NCI-H2171 treated with DMSO at 0.1 percent for 48 hours (cell line): ENCODE data around the gene HPX.

Experiments used
- DNase-seq: peaks from one replicate; lab custom pipeline; 2025; lab: John Stamatoyannopoulos, UW

Gene HPX

DNA sequence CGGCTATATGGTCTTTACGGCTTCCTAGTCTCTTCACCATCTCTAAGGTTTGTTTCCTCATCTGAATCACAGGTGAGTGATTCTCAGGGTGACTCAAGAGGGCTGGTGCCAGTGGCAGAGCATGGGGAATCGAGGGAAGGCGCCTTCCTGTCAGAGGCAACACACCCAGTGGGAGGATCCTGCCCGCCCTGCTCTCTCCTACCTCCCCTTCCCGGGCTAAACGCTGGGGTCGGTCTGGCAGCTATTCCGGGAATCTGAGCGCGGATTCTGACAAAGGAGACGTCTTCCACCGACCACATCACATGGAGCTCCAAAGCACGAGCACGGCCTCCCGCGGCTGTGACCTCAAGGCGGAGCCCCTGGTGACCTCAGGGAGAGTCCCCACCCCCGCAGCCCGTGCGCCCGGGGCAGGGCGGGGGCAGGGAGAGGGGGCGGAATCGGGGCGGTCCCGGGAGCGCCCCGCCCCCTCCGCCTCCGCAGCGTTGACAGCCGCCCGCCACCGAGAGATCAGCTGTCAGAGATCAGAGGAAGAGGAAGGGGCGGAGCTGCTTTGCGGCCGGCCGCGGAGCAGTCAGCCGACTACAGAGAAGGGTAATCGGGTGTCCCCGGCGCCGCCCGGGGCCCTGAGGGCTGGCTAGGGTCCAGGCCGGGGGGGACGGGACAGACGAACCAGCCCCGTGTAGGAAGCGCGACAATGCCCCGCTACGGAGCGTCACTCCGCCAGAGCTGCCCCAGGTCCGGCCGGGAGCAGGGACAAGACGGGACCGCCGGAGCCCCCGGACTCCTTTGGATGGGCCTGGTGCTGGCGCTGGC lies 50.7 kb downstream of the HPX start, which contains the start of gene SMPD1:
Gene SMPD1 (plus strand): TSS at position 570 of the 813 bp plus-strand sequence. CDS start 125 bp downstream, at position 695.
- DNase-seq: peak; percentile 84

GRCh38 chr11:6388748-6389147 lies 52.0 kb downstream of the HPX start:
- no peak for DNase-seq

DNA sequence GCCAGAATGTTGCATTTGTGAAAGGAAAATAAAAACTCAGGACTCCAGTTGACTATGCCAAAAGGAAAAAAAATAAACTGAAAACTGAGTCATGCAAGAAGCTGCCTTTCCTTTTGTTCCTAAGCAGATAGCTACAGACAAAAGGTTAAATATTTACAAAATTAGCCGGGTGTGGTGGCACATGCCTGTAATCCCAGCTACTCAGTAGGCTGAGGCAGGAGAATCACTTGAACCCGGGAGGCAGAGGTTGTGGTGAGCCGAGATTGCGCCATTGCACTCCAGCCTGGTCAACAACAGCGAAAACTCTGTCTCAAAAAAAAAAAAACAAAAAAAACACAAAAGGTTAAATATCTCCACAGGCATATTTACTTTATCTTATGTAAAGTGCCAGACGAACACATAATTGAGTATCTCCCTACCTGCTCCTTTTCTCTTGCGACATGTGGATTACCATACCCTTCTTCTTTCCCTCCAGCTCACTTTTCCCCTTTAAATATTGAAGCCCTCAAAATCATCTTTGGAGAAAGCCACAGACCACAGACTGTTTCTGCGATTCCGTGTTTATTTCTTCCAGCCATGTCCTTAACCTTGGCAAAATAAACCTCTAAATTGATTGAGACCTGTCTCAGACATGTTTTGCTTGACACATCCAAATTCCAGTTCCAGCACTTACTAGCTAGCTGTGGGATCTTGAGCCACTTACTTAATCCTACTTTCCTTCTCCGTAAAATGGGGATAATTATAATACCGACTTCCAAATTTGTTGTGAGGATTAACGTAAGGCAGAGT lies 52.8 kb downstream of the HPX start:
- DNase-seq: no peak

DNA sequence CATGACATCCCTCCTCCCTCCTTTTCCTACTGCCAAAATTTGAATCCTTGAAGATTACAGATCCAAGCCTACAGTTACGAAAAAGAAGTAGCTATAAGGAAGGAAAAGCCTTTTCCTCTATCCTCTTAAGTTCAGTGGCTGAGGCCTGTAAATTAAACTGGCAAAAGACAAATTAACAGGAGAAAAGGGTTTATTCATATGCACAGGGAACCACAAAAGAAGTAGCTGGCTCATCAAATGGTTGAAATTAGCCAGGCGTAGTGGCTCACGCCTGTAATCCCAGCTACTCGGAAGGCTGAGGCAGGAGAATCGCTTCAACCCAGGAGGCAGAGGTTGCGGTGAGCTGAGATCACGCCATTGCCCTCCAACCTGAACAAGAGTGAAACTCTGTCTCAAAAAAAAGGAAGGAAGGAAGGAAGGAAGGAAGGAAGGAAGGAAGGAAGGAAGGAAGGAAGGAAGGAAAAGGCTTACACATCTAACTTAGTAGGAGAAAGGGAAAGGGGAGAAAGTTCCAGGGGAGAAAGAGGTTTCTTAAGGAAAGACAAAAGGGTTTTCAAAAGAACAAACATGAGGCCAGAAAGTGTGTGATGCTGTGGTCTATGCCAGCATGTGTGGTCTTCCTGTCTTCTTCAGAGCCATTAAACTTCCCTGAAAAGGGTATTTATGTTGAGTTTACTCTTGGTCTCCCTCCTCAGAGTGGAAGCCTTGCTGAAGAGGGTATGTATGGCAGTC lies 55.6 kb downstream of the HPX start:
- DNase-seq: no peak
